ENCODE measurements around the gene HECTD1.
A peak's percentile ranks its signal among the peaks of the same experiment; 100 is the strongest.
"Not testable (repeated sequence)": the region's sequence is repeated elsewhere in the genome, so short reads cannot be mapped to it uniquely, and the experiment has no call there.

The HECTD1 gene

GRCh38 chr14:31207755-31208545, at the start of gene HECTD1:
HECTD1 (minus strand) TSS chr14:31207793; CDS start chr14:31205936, 1,857 bp downstream.
- peak; percentile 89 for DNase-seq (ENCODE audit: low read depth)

GRCh38 chr14:31257244-31257553, 49.6 kb upstream of the HECTD1 start:
- DNase-seq (ENCODE audit: low read depth), result no peak

GRCh38 chr14:31256534-31257243, 49.1 kb upstream of the HECTD1 start:
- no peak for DNase-seq (ENCODE audit: low read depth)

DNA sequence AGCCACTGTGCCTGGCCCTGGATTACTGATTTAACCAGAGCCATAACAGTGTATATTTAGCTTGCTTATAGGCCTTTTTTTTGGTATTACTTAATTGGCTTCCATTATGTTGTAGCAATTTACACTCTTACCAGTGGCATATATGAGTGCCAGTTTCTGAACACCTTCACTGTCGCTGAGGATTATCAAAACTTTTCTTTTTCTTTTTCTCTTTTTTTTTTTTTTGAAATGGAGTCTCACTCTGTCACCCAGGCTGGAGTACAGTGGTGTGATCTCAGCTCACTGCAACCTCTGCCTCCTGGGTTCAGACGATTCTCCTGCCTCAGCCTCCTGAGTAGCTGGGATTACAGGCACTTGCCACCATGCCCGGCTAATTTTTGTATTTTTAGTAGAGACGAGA, 48.3 kb upstream of the HECTD1 start:
- DNase-seq (ENCODE audit: low read depth), result not testable (repeated sequence)

GRCh38 chr14:31255286-31255685, 47.7 kb upstream of the HECTD1 start:
- no peak for DNase-seq (ENCODE audit: low read depth)

DNA sequence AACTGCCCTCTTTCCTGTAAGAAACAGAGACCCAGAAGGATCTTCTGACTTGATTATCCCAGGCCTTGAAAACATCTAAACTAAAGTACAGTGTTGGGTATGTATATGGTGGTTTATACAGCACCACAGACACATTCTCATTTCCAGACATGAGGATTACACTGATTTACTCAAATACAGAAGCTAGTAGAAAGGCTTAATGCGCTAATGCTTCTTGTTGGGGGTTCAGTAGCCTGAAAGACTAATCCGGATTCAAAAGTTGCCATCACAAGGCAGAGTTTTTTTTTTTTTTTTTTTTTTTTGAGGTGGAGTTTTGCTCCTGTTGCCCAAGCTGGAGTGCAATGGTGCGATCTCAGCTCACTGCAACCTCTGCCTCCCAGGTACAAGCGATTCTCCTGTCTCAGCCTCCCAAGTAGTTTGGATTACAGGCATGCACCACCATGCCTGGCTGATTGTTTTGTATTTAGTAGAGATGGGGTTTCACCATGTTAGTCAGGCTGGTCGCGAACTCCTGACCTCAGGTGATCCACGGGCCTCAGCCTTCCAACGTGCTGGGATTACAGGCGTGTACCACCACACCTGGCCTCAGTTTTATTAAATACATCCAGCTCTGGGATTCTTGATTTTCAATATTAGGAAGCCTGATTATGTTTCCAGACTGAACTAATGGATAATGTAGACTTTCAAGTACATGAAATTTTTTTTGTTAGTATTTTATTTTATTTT, 46.3 kb upstream of the HECTD1 start:
- no peak for DNase-seq (ENCODE audit: low read depth)

DNA sequence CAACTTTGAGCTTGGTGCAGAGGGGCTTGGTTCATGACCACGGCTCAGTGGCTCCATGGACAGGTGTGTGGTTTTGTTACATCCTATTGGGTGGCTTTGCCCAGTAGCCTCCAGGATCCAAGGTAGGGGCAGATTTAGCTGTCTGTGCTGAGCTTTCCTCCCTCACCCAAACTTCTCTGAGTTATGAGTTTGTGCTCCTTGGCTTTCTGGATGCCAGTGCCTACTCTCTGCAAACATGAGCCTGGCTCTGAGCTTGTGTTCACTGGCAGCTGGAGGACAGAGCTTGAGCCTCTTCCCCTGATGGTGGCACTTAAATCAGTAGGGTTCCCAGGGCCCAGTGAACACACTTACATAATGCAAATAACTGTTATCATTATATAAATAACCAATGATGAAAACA, 45.3 kb upstream of the HECTD1 start:
- DNase-seq (ENCODE audit: low read depth), result no peak

GRCh38 chr14:31251028-31251958, 43.7 kb upstream of the HECTD1 start:
- DNase-seq (ENCODE audit: low read depth), result no peak

DNA sequence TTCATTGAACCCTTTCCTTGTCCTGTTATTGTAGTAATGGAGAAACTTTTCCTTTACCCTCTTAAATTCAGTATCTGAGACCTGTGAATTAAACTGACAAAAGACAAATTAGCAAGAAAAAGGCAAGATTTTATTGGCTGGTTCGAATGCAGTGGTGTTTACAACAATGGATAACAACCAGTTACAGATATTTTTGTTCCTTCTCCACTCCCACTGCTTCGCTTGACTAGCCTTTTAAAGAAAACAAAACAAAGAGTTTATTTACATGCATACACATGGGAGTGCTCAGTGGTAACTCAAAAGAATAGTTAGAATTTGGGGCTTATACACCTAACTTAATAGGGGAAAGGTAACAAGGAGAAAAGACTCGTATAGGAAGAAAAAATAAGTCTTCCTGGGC, 37.0 kb upstream of the HECTD1 start:
- DNase-seq (ENCODE audit: low read depth), result no peak

DNA sequence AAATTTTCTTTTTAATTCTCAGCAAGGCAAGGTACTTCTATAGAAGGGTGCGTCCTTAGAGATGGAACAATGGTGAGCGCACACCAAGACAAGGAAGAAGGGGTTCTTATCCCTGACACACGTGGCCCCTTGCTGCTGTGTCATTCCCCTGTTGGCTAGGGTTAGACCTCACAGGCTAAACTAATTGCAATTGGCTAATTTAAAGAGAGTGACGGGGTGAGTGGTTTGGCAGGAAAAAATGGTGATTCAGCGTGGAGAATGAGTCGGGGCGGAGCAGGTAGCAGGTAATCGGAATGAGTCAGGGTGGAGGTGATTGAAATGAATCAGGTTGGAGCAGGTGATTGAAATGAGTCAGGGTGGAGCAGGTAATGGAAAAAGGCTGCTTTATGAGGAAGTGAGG, 36.3 kb upstream of the HECTD1 start:
- no peak for DNase-seq (ENCODE audit: low read depth)

DNA sequence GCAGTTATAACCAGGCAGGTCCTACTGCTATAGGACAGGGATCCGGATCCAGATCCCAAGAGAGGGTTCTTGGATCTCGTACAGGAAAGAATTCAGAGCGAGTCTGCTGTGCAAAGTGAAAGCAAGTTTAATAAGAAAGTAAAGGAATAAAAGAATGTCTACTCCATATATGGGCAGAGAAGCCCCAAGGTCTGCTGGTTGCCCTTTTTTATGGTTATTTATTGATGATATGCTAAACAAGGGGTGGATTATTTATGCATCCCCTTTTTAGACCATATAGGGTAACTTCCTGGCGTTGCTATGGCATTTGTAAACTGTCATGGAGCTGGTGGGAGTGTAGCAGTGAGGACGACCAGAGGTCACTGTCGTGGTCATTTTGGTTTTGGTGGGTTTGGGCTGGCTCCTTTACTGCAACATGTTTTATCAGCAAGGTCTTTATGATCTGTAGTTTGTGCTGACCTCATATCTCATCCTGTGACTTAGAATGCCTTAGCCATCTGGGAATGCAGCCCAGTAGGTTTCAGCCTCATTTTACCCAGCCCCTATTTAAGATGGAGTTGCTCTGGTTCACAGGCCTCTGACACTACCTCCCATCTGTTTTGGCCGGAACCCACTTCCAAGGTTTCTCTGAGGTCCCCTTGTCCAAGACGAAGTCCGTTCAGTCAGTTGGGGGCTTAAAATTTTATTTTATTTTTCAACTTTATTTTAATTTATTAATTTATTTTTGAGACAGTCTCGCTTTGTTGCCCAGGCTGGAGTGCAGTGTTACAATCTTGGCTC, 34.8 kb upstream of the HECTD1 start:
- DNase-seq (ENCODE audit: low read depth), result peak; percentile 65

DNA sequence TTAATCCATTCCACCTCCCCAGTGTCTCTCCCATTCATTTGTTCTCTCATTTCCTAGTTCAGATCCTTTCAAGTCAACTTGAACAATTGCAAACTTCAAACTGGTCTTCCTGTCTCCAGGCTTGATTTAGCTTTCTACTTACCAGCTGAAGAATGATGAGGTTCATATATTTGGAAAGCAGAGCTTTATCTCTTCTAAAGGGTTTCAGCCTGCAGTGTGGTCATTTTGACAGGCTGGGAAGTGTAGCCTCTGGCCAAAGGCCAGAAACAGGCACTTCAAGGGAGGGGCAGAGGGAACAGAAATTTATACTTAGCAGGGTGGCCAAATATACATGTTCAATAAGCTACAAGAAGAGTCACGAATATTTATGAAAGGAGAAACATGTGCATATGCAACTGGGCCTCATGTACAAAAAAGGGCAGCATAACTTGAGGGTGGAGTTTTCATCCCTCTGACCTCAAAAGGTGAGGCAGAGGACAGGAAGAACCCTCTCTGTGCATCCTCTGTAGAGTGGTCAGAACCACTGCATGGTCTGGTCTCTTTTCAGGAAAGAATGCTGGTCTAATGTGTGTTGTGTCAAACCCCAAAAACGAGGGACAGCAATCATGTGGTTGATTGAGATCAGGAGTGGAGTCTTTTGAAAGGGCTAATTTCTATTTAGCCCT, 34.0 kb upstream of the HECTD1 start:
- DNase-seq (ENCODE audit: low read depth), result peak; percentile 18

GRCh38 chr14:31239741-31240140, 32.1 kb upstream of the HECTD1 start:
- DNase-seq (ENCODE audit: low read depth), result no peak

GRCh38 chr14:31235462-31235861, 27.9 kb upstream of the HECTD1 start:
- DNase-seq (ENCODE audit: low read depth), result no peak

DNA sequence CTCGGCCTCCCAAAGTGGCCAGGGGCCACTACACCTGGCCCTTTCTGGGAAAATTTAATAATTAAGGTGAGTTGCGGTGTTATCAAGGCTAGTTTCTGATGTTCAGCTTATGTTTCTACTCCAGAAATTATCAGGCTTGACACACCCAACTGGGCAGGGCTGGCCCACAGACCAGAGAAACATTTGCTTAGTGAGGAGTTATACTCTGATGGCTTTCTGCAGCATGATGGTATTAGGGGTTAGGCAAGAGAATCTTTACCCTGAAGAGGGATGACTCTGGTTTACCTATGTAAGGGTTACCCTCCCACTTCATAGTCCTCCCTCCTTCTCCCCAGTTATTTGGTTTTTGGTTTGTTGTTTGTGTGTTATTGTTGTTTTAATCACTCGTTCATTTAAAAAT, 24.5 kb upstream of the HECTD1 start:
- no peak for DNase-seq (ENCODE audit: low read depth)

DNA sequence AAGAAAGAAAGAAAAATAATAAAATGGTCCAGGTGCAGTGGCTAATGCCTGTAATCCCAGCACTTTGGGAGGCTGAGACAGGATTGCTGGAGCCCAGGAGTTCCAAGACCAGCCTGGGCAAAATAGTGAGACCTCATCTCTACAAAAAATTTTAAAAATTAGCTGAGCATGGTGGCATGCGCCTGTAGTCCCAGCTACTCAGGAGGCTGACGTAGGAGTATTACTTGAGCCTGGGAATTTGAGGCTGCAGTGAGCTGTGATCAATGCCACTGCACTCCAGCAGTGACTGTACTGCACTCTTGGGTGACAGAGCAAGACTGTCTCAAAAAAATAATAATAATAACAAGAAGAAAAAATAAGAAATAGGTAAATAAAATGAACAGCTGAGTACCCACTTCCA, 23.7 kb upstream of the HECTD1 start:
- DNase-seq (ENCODE audit: low read depth), result not testable (repeated sequence)

DNA sequence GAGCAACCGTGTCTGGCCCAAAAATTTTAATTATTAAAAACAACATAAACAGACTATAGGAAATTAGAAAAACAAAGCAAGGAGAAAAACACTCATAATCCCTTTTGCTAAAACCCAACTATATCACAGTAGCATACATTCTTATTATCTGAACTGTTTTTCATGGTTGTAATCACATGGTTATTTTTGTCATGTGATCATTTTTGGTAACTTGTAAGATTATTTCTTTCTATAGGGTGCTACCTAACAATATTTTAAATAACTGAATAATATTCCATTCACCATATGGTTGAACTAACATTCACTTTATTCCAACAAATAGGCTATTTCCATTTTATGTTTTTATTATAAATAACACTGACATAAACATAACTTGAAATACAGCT, 23.0 kb upstream of the HECTD1 start:
- no peak for DNase-seq (ENCODE audit: low read depth)

- DNase-seq (ENCODE audit: low read depth), result peak; percentile 88
Measured at GRCh38 chr14:31229638-31230572, 22.3 kb upstream of the HECTD1 start.

GRCh38 chr14:31229009-31229408, 21.4 kb upstream of the HECTD1 start:
- DNase-seq (ENCODE audit: low read depth), result no peak
